ENCODE measurements around the gene TXN. TPM values are rescaled to one million over a fixed set of nuclear protein-coding genes. Genes with fewer than 3 reads are reported as not detected.

Gene TXN
- total and polyA plus RNA-seq, 2 donors (not counting 1 experiment from before 2014, with no cell fraction given) = 355 to 700 TPM

DNA sequence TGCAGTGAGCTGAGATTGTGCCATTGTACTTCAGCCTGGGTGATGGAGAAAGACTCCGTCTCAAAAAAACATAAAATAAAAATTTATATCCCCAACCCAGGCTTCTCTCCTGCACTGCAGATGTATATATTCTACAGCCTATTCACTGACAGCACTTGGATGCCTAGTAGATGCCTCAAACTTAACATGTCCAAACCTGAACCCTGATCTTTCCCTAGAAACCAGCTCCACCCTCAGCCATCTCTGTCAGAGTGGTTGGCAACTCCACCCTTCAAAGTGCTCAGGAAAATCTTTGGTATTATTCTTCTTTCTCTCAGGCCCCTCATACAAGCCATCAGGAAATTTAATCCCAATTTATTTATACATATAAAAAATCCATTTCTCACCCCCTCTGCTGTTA is 36.9 kb upstream of the TXN start:
- Histone ChIP-seq H2AFZ (ENCODE audit: low read length) (no peak overlapping the region), H3K27ac (ENCODE audit: insufficient read depth, low read length) (no peak overlapping the region), H3K4me2 (ENCODE audit: extremely low read depth, insufficient read depth, low read length) (no peak overlapping the region), H3K36me3 (ENCODE audit: control insufficient read depth, insufficient read depth, low read length) (no peaks in the 10 kb centered on the region), H3K4me3 (replicated peaks in 1 of 4; ENCODE audit: control extremely low read depth in 1 of 4, insufficient read depth in 1 of 4, low read depth in 3 of 4, low read length in 4 of 4) (no peak overlapping the region), H3K9me3 (ENCODE audit: control insufficient read depth, insufficient read depth, low read depth, low read length) (no peaks in the 10 kb centered on the region), H3K27me3 (ENCODE audit: control insufficient read depth, insufficient read depth, low read length) (peaks cover 3% of the 10 kb centered on the region), H3K4me1 (ENCODE audit: control insufficient read depth, extremely low read depth, insufficient read depth, low read length) (no peaks in the 10 kb centered on the region), H4K20me1 (ENCODE audit: control insufficient read depth, extremely low read depth, insufficient read depth, low read length) (no peaks in the 10 kb centered on the region), H3K79me2 (ENCODE audit: control insufficient read depth, insufficient read depth, low read length) (no peaks in the 10 kb centered on the region), H3K9ac (ENCODE audit: insufficient read depth, low read length) (no peak overlapping the region)
- TF ChIP-seq EZH2 (IDR thresholded peaks at IDR 0.05; ENCODE audit: low read length, missing control alignments) = no peak
- TF ChIP-seq, protein P1, sequence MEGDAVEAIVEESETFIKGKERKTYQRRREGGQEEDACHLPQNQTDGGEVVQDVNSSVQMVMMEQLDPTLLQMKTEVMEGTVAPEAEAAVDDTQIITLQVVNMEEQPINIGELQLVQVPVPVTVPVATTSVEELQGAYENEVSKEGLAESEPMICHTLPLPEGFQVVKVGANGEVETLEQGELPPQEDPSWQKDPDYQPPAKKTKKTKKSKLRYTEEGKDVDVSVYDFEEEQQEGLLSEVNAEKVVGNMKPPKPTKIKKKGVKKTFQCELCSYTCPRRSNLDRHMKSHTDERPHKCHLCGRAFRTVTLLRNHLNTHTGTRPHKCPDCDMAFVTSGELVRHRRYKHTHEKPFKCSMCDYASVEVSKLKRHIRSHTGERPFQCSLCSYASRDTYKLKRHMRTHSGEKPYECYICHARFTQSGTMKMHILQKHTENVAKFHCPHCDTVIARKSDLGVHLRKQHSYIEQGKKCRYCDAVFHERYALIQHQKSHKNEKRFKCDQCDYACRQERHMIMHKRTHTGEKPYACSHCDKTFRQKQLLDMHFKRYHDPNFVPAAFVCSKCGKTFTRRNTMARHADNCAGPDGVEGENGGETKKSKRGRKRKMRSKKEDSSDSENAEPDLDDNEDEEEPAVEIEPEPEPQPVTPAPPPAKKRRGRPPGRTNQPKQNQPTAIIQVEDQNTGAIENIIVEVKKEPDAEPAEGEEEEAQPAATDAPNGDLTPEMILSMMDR (conservative IDR thresholded peaks at IDR 0.05 in 1 of 2, IDR thresholded peaks at IDR 0.05 in 1 of 2; ENCODE audit: low read depth in 1 of 2, low read length in 2 of 2) = no peak
- DNase-seq (ENCODE audit: low read depth in 2 of 2) = no peak

DNA sequence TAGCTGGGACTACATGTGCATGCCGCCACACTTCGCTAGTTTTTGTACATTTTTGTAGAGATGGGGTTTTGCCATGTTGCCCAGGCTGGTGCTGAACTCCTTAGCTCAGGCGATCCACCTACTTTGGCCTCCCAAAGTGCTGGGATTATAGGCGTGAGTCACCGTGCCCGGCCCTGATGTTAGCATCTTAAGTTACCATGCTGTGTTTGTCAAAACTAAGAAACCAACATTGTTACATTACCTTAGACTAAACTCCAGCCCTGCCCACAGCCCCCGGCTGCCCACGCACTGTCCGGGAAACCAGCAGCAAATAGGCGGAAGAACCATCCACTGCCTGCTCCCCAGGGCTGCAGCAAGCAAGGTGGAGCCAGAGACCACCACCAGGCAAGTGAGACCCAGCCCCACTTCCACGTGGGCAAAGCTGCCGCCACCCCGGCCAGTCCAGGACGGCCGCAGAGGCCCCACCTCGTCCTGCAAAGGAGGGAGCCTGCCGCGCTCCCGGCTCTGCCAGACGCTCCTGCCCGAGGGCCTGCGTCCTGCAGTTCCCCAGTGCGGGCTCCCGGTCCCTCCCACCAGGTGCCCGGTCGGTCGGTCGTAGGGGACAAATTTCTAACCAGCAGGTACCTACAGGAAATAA is 35.7 kb upstream of the TXN start:
- Histone ChIP-seq H3K27ac (ENCODE audit: insufficient read depth, low read length) (no peak overlapping the region), H3K9ac (ENCODE audit: insufficient read depth, low read length) (no peak overlapping the region), H2AFZ (ENCODE audit: low read length) (no peak overlapping the region), H3K9me3 (ENCODE audit: control insufficient read depth, insufficient read depth, low read depth, low read length) (no peaks in the 10 kb centered on the region), H3K36me3 (ENCODE audit: control insufficient read depth, insufficient read depth, low read length) (no peaks in the 10 kb centered on the region), H3K27me3 (ENCODE audit: control insufficient read depth, insufficient read depth, low read length) (peaks cover 3% of the 10 kb centered on the region), H3K79me2 (ENCODE audit: control insufficient read depth, insufficient read depth, low read length) (no peaks in the 10 kb centered on the region), H3K4me3 (replicated peaks in 1 of 4; ENCODE audit: control extremely low read depth in 1 of 4, insufficient read depth in 1 of 4, low read depth in 3 of 4, low read length in 4 of 4) (no peak overlapping the region), H3K4me2 (ENCODE audit: extremely low read depth, insufficient read depth, low read length) (no peak overlapping the region), H3K4me1 (ENCODE audit: control insufficient read depth, extremely low read depth, insufficient read depth, low read length) (no peaks in the 10 kb centered on the region), H4K20me1 (ENCODE audit: control insufficient read depth, extremely low read depth, insufficient read depth, low read length) (no peaks in the 10 kb centered on the region)
- no peak for DNase-seq (ENCODE audit: low read depth in 2 of 2)
- TF ChIP-seq, protein P1 (conservative IDR thresholded peaks at IDR 0.05 in 1 of 2, IDR thresholded peaks at IDR 0.05 in 1 of 2; ENCODE audit: low read depth in 1 of 2, low read length in 2 of 2) = no peak
- no peak for TF ChIP-seq EZH2 (IDR thresholded peaks at IDR 0.05; ENCODE audit: low read length, missing control alignments)

DNA sequence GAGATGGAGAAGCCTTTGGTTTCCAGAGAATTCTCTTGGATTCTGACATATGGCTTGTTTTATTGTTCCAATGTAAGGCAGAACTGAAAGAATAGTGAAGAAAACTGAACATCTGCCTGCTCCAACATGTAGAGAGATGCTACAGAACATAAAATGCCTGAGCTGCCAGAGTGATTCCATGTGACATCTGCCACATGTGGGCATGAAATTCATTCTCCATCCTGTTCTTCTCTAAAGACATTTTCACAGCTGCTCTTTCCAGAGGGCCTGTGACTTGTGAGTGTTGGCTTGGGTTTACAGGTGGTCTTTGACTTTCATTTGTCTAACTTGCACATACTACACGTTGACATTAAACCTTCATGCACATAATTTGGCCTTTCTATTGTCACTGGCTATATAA is 33.7 kb upstream of the TXN start:
- no peaks in the 10 kb centered on the region for H4K20me1 ChIP-seq (ENCODE audit: control insufficient read depth, extremely low read depth, insufficient read depth, low read length)
- no peak overlapping the region for H3K4me3 ChIP-seq (replicated peaks in 1 of 4; ENCODE audit: control extremely low read depth in 1 of 4, insufficient read depth in 1 of 4, low read depth in 3 of 4, low read length in 4 of 4)
- no peaks in the 10 kb centered on the region for H3K4me1 ChIP-seq (ENCODE audit: control insufficient read depth, extremely low read depth, insufficient read depth, low read length)
- H2AFZ ChIP-seq (ENCODE audit: low read length) = no peak overlapping the region
- no peaks in the 10 kb centered on the region for H3K36me3 ChIP-seq (ENCODE audit: control insufficient read depth, insufficient read depth, low read length)
- no peak overlapping the region for H3K9ac ChIP-seq (ENCODE audit: insufficient read depth, low read length)
- DNase-seq (ENCODE audit: low read depth in 2 of 2) = no peak
- H3K9me3 ChIP-seq (ENCODE audit: control insufficient read depth, insufficient read depth, low read depth, low read length) = no peaks in the 10 kb centered on the region
- H3K79me2 ChIP-seq (ENCODE audit: control insufficient read depth, insufficient read depth, low read length) = no peaks in the 10 kb centered on the region
- no peak overlapping the region for H3K27ac ChIP-seq (ENCODE audit: insufficient read depth, low read length)
- H3K27me3 ChIP-seq (ENCODE audit: control insufficient read depth, insufficient read depth, low read length) = no peaks in the 10 kb centered on the region
- H3K4me2 ChIP-seq (ENCODE audit: extremely low read depth, insufficient read depth, low read length) = no peak overlapping the region
- TF ChIP-seq, protein P1 (conservative IDR thresholded peaks at IDR 0.05 in 1 of 2, IDR thresholded peaks at IDR 0.05 in 1 of 2; ENCODE audit: low read depth in 1 of 2, low read length in 2 of 2) = no peak
- TF ChIP-seq EZH2 (IDR thresholded peaks at IDR 0.05; ENCODE audit: low read length, missing control alignments) = no peak
